Lower leg skin (tissue), 3 donors: ENCODE data around the gene IGSF9.

Experiments used
- CTCF ChIP-seq, 3 donors: fragments of 450-650 bp; IDR thresholded peaks; one replicate each; pipeline ENCODE4 v1.5.1; 2016; ENCODE audit warnings: antibody characterized with exemption in 3 of 3, mild to moderate bottlenecking in 3 of 3, moderate library complexity in 2 of 3
- POLR2A ChIP-seq, 2 donors: fragments of 450-650 bp; IDR thresholded peaks; one replicate each; pipeline ENCODE4 v1.6.1; 2016 to 2017; ENCODE audit warnings: antibody characterized with exemption in 2 of 2, mild to moderate bottlenecking in 1 of 2, moderate library complexity in 1 of 2

GRCh38 chr1:159933347-159933746 lies 12.1 kb downstream of the IGSF9 start:
- no peak for TF ChIP-seq CTCF (IDR thresholded peaks at IDR 0.05)
- TF ChIP-seq POLR2A (IDR thresholded peaks at IDR 0.05), result no peak
